ENCODE results near the gene DNM3.

Gene DNM3

DNA sequence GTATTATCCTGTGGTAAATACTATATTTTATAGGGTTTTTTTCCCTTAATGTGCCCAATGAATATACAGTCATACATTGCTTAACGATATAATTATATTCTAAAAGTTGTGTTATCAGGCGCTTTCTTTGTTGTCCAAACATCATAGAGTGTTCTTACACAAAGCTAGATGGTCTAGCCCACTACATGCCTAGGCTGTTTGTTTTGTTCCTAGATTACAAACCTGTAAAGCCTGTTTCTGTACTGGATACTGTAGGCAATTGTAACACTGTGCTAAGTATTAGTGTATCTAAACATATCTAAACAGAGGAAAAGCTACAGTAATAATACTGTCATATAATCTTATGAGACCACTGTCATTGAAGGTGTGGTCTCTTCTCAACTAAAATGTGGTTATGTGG is 336.6 kb downstream of the DNM3 start:
- DNase-seq (ENCODE audit: low spot score), result no peak

DNA sequence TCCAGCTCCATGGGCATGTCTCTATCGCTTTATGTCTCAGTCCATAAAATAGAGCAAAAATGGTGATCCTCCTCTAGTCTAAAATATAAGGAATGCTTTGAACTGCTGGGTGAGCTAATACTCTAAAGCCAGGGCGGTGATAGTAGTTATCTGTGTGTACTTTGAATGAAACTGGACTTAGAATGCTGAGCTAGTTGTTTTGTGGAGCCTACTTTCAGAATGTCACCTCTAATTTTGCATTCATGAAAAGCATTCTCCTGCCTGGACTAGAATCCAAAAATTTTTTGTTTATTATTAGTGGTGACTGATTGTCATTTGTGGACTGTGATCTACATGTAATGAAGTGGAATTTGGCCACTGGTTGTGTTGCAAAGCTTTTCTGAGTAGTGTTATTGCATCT is 337.6 kb downstream of the DNM3 start:
- no peak for DNase-seq (ENCODE audit: low spot score)

DNA sequence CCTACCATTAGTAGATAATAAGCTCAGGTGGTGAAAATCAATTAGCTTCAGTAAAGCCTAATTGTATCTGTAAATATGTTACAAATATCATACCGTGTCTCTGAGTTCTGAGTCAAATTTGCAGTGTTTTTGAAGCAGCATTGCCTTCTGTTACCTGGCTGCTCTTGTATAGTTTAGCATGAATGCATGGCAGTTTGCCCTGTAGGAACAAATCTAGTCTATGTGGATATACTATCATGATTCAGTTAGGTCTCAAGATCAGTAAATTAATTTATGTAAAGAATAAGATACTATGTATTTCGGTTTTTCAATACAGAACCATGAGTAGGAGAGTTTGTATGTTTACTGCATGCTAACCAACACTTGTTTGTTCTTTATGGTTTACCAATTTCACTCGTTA is 338.6 kb downstream of the DNM3 start:
- no peak for DNase-seq (ENCODE audit: low spot score)

DNA sequence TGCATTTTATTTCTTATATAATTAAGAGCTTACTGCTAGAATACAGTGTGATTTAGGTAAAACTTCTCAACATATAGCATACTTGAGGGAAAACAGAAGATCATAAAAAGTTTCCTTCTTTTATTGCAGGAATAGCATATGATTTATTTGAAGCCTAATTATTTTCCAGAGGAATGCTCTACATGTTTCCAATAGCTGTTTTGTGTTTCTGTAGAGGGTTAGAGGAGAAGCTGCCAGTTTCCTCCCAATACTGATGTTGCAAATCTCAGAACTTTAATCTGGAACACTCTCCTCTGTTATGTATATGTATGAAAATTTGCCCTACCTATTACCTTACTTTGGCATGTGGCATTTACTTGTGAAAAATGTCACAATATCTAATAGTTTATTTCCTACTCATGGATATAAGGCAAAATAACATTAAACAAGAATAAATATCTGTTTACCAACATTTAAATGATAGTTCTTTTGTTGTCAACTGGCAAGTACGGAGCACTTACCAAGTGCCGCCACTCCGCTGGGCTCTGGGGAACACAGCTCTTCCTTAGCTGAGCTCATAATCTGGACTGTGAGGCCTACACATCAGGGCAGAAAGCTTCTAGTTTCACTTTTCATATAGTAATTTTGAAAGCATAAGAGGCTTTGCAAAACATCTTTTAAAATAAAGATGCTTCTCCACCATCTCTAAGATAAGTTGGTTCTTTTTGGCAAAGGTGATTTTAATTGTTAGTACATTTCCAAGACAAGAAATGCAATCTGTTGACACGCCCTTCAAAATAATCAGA is 339.4 kb downstream of the DNM3 start:
- no peak for DNase-seq (ENCODE audit: low spot score)

DNA sequence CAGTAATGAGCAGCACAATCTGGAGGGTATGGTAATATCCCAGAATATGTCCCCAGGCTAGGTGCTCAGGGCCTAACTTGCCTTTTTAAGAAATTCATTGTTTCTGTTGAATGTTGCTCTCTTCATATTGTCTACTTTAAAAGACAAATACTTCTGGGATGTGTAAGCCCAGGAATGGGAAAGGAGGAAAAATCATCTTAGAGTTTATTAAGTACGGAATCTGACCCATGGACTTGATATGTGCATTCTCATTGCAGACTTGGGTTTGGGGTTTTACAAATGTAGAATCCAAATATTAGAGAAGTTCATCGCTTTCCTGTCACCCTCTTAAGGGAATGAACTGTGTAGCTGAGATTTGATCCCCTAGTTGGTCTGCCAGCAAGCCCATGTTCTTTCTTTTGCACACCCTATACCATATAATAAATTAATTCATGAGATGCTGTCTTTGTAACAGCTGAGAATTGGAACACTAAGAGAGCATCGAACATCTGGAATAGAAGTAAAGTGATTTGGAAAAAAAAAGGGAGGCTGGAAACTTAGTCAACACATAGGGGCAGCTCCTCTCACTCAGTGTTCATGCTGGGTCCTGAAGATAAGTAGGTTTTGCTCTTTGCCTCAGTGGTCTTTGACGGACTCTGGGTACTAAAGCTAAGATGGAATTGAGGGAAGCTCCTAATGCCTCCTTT is 343.4 kb downstream of the DNM3 start:
- DNase-seq (ENCODE audit: low spot score), result no peak

DNA sequence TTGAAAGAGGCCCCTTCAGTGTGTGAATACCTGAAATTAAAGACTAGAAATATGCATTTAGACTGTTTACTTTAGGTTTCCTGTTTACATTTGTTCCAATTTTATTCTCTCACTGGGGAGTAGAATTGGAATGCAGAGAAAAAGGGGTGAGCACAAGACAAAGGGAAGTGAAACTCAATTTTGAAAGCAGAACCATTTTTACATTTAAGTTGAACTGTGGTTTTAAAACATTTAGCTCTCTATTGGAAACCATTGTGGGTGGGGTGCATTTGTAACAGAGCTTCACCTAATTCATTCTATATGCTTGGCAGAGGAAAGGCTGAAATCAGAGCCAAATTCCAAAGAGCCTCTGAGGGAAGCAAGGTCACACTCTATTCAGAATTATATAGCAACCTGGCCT is 343.9 kb downstream of the DNM3 start:
- DNase-seq (ENCODE audit: low spot score), result no peak

DNA sequence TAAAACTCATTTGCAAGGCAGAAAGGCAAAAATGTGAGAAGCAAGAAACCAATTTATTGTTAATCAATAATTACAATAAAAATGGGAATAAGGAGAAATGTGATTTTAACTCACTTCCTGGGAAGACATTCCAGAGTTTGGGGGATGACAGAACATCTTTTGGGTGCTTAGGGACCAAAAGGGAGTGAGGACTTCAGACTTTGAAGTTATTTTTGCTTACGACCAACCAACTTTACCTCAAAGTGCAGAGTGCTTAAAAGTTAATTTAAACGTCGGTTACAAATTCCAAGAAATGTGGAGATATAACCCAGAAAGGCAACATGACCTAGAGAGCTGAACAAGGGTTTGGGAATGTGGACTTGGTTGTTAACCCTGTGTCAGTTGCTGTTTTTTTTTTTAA is 344.7 kb downstream of the DNM3 start:
- no peak for DNase-seq (ENCODE audit: low spot score)

DNA sequence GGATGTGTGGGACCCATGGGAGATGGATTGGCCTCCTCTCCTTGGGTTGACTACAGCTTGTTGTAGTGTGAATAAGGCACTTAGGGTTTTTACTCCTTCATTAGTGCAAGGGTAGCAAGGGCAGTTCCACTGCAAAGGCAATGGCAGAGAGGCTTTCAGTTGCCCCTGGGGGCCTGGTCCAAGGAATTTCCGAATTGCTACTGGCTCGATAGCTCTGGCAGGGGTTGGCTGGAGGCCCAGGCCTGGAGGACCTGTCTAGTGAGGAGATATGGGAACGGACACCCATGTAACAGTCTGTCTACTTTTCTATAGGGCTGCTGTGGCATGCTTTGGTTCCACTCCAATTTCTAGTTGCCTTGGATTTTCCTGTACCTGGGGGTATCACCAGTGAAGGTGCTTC is 360.3 kb downstream of the DNM3 start:
- no peak for DNase-seq (ENCODE audit: low spot score)

DNA sequence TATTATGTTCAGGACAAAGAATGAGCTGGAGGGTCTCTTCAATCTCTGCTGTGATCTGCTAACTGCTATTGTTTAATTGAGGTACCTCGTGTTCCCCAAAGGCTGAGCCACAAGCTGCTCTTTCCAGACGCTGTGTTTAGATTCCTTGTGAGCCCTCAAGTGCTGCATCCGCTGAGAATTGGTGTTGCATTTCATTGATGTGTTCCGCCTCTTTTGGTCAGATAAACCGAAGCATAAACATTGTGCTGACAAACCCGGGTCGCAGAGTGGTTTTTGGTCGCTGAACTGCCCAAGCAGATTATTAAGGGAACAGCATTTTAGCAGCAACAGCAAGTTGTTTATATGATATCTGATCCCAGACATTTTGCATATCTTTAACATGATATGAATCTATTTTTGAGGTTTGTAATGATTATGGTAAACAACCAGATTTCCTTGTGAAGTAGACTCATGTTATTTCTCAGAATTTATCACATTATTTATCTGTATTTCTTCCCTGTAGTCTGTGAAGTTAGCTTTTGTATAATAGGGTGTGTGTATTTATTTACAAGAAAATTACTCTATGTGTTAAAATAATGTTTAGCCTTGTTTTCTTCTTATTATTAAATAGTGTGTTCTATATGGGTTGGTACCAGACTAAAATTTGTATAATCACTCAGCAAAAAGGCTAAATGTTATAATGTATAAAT is 362.0 kb downstream of the DNM3 start:
- DNase-seq (ENCODE audit: low spot score), result no peak

DNA sequence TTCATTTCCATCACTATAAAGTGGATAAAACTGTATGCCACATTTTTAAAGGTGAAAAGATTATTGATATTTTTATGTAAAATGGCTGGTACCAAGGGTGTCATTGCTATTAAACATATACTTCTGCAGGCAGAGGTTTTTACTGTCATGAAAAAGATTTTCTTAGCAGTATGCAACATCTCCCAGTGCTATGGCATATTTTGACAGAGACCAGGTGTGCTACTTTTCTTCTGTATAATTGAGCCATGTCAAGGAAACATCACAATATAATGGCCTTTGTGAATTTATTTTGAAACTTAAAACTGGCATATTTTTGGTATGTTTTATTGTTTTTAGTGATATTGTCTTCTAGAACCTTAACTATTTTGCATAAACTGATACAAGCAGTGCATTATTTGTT is 362.6 kb downstream of the DNM3 start:
- no peak for DNase-seq (ENCODE audit: low spot score)

DNA sequence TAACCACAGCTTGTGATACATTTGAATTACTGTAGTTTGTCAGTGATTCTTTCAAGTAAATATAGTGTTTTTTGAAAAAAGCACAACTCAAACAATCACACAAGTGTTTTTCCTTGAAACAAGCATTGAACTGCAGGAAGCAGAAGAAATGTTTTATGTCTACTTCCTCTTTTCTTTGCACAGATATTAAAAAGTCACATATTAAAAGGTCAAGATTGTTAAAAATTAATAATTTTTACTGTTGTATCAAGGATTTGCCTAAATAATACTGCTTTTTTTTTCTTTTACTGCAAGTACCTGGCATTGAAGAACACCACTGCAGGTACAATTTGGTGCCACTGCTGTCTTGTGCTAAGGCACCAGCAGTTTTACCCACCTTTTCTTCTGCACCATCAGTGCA is 365.0 kb downstream of the DNM3 start:
- DNase-seq (ENCODE audit: low spot score), result no peak

DNA sequence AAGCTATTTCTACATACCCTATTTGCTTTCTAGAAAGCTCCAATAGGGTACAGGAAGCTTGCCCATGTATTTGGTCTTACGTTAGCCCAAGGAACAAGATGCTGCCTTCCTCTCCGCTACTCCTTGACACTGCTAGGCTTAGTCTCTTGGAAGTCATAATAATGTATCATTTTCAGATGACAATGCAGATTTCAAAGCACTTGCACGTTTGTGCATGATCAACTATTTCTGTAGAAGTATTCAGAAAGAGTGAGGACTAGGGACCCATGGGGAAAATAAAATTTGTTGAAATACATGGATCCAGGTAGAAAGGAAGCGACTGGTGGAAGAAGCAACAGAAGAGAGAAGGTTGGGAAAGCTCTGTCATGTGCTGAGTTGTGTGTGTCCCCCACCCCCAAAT is 367.3 kb downstream of the DNM3 start:
- DNase-seq (ENCODE audit: low spot score), result no peak

DNA sequence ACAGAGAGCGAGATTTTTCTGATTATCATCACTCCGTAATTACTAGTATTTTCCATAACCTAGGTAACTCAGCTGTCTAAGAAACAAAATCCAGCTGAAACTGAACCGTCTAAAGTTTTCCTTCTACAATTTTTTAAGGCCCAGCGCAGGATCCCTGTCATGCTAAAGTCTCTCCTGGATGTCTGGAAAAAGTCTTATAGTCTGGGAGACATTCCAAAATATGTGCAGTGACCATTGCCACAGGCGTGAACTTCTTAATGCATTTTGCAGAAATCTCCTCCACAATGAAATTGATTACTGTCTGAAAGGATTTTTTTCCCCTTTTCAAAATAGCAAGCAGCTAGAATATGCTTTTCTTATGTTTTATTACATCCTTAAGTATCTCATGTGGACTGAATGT is 369.9 kb downstream of the DNM3 start:
- DNase-seq (ENCODE audit: low spot score), result no peak

DNA sequence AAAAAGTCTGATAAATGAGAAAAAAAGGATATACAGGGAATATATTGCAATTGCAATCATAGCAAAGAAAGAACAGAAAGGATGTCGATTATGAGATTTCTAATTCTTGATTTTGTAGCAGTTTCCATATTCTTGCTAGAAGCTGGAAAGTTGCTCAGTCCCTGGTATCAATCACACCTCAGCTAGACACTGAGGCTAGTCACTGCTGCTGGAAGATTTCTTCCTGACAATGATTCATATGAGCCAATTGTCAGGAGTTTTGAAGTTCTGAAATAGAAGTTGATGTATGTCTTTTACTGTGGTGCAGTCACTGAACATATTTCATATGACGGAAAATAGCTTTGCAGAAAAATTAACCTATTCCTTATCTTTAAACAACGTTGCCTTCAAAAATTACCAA is 370.8 kb downstream of the DNM3 start:
- DNase-seq (ENCODE audit: low spot score), result no peak

DNA sequence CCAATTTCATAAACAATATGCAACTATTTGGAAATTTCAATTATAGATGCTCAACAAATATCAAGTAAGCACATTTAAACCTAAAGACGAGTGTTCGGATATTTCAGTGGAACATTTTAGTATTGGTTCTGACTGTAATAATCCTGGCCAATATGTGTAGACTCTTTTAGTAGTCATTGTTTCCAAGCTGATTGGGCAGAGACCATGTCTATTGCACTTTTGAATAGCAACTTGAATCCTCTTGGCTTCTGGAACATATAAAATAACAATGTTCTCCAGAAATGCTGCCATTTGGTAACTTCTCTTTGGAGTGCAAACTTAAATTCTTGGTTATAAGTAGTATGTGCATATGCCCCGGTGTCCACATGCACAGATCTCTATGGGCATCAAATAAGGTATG is 373.7 kb downstream of the DNM3 start:
- no peak for DNase-seq (ENCODE audit: low spot score)

DNA sequence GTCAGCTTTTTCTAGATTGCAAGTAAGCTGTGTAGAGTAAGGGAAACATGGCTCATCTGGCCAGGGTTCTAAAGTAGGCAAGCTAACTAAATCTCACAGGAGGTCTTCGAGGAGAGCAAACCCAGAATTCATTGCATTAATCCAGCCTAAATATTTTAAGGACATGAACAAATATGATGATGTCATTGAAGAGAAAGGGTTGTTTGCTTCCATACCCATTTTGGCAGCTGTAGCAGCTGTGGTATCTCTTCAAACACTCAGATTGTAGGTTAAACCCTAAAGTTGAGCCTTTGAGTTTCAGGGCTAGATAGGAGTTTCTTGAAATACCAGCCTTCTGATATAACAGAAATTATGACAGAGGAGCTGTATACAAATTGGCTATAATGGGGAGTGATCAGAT is 378.7 kb downstream of the DNM3 start:
- DNase-seq (ENCODE audit: low spot score), result no peak

DNA sequence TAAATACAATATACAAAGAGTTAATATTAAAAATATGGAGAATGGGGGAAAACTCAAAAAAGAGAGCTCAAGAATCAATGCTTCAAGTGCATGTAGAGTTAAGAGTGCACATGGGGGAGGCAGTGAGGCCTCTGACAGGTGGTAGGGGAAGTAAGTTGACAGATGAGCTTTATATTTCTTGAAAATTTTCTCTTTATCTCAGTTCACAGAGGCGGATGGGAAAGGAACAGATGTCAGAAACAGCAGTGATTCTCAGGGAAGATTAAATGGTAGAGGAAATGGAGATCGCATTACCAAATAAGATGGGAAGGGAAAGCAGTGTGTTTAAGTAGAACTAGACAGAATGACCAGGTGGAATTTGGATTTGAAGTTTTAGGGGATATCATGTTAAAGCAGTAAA is 379.1 kb downstream of the DNM3 start:
- no peak for DNase-seq (ENCODE audit: low spot score)

DNA sequence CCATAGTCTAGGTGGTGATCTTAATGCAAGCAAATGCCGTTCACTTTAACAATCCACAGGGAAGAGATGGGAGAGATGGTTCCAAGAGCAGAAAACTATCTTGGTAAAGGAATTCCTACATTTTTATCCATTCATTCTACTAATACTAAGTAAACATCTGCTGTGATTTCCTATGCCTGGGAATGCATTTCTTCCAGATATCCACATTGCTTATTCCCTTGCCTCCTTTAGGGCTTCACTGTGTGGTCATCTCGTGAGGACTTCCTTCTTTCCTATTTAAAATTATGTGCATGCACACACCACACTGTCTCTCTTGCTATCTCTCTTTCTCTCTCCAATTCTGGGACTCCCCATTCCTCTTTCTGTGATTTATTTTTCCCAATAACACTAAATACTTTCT is 380.1 kb downstream of the DNM3 start:
- DNase-seq (ENCODE audit: low spot score), result no peak

DNA sequence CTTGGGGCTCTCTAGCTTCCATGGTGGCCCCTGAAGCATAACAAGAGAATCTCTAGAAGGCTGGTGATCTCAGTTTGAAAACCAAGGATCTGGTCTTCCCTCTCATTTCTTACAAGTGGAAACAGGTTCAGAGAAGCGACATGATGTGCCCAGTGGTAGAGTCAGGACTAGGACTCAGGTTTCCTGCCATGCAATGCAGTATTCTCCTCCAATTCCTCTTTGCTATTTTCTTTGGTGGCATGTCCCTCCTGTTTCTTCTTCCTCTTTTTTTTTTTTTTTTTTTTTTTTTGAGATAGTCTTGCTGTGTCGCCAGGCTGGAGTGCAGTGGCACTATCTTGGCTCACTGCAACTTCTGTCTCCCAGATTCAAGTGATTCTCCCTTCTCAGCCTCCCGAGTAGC is 383.6 kb downstream of the DNM3 start:
- no peak for DNase-seq (ENCODE audit: low spot score)

DNA sequence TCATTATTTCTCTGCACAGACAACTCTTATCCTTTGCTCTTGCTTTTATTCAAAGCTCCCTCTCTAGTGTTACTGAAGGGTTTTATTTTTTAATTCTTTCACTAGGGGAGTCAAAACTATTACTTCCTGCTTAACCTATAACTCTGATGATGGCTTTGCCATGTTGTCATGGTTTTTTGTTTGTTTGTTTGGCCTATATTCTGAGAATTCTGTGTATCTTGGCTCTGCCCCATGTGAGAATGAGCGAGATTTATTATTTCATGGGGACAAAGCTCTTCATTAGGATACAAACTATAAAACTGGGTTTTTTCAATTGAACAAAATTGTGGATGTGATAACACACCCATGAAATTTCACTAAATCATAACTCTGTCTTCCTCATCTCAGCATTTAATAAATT is 388.6 kb downstream of the DNM3 start:
- no peak for DNase-seq (ENCODE audit: low spot score)

DNA sequence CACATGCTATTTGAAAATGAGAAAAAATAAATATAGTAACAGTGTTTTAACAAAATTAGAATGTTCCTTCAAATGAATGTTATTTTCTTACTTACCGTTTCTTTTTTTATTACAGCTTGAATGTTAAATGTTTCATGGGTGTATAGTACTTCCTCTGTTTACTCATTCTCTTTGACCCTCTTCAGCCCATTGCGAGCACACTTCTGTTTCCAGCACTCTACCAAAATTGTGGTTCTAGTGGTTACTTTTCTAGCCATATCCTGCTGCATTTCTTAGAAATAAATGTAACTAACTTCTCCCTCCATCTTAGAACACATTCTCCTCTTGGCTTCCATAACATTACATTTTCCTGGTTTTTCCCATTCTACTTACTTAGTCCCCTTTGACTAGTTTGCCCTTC is 389.2 kb downstream of the DNM3 start:
- no peak for DNase-seq (ENCODE audit: low spot score)

DNA sequence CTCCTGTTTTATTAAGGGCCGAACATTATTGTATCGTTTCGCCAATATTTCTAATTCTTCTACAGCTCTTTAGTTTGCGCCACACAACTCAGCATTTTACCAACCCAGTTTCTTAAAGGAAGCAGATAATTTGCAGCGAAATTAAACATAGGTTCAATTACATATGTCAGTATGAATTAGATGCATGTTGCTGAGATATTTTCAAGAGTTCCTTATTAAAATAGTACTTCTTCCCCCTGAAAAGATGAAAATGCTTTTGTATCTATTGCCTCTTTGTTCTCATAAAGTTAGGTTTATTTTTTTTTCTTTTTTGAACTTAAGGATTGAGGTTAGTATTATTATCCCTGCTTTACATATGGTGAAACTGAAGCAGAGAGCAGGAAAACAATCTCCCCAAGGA is 395.7 kb downstream of the DNM3 start:
- no peak for DNase-seq (ENCODE audit: low spot score)

DNA sequence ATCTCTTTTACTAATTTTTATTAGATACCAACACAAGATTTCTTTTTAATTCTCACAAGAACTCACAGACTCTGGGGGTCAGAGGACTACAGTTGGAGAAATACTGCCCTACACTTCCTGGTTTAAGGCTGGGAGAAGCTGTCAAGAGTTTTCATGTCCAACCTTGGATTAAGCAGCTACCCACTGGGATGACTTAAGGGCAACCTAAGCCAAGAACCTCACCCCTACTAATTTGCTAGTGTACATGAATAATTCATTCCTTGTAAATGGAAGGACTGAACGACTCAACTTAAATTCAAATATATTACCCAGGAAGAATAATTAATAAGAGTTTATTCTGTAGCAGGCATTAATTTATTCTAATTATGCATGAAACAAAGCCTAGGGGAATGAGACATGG is 396.9 kb downstream of the DNM3 start:
- no peak for DNase-seq (ENCODE audit: low spot score)

DNA sequence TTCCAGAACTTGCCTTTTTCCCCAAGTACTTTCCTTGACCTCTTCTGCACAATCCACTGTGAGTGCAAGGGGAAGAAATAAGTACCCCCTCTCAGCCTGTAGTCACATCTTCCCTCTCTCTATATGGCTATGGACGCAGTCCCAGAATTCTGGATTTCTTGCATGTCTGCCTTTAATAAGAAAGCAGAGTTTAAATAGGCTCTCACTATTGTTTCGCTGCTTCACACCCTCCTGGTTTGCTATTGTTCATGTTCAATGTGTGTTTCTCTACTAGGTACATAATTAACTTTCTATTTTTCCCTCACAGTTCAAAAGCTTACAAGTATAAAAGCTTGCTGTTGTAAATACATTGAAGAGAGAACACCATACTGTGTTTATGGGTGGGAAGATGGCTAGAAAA is 397.7 kb downstream of the DNM3 start:
- no peak for DNase-seq (ENCODE audit: low spot score)
